Activated effector memory CD4-positive, alpha-beta T cell treated with anti-CD3 and anti-CD28 coated beads, Interleukin-2, amount 50 U/mL, for 16 hours (primary cell): ENCODE results near the gene RALGDS.

ENCODE experiments used
- DNase-seq: peaks from one replicate; pipeline ENCODE4 v3.0.0-alpha.2; 2020

RALGDS gene

DNA sequence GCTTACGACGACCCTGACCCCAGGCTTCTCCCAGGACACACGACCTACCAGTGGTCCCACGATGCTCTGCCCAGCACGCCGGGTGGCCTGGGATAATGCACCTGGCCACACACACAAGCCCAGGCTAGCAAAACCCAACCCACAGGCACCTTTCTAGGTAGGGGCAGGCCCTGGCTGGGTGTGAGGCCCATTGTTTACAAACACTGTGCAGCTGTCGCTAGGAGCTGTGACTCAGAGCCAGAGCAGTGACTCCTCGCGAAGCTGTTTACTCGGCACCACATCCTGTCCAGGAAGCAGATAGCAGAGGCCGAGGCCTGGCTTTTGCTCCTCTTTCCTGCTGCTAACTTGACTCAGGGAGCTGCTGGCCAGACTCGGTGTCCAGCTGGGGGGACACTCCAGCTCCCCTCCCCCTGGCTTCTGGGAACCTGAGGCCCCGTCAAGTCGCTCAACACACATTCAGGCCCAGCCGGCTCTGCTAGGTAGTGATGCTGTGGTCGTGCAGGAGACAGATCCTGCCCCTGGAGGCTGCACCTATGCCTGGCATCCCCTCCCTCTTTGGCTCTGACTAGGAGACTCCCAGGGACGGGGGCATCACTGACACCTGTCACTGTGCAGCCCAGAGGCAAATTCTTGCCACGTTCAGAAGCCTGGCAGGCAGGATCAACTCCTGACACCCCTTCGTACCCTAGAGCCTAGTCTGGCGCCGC lies 12.8 kb upstream of the RALGDS start:
- peak; percentile 96 for DNase-seq

DNA sequence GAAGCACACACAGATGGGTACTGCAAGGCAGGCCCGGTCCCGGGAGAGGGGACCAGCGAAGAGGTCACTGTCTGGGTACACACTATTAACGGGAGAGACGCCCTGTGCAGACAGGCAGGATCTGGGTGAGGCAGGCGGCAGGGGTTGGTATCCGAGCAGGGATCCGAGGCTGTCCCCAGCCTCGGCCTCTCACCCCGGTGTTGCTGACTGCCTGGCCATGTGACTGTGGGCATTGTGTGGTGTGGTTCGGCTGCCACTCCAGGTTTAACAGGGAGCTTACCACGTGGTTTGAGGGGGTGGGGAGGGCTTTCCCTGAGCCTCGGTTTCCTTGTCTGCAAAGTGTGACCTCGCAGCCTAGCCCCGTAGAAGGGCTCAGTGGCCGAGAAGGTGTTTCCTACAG lies 11.1 kb upstream of the RALGDS start:
- no peak for DNase-seq

DNA sequence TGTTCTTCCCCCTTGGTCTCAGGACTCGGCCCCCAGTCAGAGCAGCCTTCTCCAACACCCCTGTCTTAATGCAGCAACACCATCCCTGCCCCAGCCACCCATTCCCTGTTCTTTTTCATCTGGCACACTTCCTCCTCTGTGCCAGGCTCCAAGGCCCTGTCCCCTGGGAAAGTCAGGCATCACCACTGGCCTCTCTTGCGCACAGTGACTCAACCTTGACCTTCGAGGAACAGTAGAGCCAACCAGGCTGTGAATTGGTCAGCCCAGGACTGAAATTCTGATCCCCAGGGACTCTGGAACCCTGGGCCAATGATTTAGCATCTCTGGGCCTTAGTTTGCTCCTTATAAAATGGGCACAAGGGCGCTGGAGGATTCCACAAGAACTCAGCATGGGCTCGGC lies 10.5 kb upstream of the RALGDS start:
- no peak for DNase-seq

DNA sequence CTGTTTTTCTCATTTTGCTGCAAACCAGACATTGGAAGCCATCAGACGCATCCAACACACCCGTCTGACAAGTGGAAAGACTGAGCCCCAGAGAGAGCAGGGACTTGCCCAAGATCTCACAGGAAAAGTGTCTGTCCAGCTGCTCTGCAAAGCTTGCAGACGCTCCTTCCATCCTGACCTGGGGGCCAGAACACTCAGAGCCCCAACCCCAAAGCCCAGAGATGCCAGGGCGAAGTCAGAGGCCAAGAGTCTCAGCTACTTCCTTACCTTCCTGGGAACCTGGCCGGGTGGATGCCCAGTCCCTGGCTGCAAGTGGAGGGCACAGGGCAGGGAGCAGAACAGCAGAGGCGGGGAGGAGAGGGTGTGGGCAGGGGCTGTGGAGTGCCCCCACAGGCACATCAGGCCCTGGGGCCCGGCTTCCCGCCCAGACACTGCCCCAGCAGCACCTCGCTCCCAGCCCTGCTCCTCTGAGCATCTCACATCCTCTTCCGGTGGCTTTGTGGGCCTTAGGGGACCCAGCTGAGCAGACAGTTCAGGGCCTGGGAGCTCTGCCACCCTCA lies 9.7 kb upstream of the RALGDS start:
- peak; percentile 86 for DNase-seq

DNA sequence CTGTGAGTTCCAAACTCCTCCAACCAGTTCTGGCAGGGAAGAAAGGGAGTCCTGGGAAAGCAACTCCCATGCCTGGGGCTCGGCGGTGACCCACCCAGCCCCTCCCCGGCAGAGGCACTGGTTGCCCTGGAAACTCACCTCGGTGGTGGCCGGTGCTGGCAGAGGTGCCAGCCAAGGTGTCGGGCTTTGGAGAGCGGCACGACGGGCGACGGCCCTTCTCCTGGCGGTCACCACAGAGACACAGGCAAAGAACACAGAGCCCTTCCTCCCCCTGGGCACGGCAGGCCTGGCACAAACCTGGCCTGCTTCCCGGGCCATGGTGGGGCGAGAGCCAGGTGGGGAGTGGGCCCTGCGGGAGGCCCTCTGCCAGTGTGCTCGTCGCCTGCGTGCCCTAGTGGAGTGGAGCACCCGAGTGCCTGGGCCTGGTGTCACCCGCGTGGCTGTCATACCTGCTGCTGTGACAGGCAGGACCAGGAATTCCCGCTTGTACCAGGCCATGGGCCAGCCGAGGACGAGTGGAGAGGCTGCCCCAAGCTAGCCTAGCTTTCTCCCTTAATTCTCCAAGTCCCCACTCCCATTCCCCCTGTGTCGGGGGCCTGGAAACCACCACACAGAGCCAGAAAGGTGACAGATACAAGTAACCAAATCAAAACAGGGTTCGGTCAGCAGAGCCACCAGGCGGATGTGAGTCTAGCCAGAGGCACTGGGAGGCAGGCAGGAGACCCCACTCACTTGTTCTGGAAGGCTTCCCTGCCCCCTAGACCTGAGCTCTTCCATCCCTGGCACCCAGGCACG lies 8.2 kb upstream of the RALGDS start:
- no peak for DNase-seq

DNA sequence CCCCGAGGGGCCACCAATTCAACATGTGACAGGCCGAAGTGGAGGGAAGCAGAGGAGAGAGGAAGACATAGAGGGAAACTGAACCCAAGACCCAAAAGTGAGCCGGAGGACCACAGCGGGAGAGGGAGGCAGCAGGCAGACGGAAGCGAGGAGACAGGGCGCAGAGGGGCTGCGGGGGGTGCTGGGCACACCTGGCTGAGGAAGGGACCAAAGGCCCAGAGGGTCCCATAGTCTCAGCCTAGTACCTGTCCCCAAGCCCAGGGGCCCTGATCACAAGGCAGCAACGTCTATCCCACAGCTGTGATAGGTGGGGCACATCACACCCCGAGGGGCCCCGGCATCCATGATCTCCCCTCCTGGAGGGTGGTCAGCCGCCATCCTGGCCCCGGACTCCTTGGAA lies 7.1 kb upstream of the RALGDS start:
- DNase-seq = no peak

DNA sequence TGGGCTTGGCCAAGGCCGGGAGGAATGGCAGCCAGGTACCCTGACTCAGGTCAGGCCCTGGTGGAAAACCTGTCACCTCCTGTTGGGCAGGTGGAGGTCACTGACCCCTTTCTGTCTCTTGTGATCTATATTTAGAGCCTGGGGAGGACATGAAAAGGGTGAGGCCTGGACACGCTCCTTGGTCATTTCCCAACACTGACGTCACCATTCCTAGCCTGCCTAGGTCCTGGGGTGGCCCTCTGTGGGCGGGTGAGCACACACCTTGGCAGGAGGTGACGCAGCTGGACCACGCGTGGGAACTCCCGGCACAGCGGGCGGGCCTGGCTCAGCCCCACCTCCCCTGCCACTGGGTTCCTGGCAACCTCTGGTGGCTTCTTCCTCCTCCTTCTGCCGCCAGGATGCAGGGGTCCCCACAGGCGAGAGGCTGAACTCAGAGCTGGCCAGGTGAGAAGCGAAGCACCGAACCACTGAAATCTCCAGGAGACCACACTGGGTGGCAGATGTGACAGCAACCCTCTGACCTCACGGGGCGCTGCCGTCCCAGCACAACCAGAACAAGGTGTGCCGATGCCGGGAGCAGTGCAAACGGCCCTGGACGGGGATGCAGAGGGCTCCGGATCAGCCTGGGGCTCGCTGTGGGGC lies 6.4 kb upstream of the RALGDS start:
- peak; percentile 88 for DNase-seq

DNA sequence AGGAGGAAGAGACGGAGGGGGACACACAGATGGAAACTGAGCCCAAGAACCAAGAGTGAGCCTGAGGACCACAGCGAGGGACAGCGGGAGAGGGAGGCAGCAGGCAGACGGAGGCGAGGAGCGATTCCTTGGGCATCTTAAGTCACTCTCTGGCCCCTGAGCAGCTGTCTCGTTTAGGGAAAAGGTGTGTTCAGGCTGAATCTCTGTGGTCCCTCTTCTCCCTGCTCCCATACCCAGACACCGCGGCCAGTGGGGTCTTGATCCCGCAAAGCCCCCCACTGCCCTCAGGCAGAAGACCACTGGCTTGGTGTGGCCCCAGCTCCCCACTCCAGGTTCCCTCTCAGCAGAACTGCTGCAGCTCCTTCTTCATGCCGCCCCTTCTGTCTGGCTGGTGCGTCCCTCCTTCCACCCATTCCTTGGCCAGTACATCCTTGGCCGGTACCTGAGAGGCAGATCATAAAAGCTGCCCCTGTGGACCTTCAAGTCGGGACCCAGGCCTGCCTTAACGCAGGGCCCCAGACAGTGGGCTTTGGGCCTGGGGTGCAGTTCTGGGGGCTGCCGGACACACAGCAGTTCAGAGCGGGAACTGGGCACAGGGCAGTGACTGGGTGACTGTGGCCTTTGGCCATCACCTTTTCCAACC lies 5.8 kb upstream of the RALGDS start:
- no peak for DNase-seq

DNA sequence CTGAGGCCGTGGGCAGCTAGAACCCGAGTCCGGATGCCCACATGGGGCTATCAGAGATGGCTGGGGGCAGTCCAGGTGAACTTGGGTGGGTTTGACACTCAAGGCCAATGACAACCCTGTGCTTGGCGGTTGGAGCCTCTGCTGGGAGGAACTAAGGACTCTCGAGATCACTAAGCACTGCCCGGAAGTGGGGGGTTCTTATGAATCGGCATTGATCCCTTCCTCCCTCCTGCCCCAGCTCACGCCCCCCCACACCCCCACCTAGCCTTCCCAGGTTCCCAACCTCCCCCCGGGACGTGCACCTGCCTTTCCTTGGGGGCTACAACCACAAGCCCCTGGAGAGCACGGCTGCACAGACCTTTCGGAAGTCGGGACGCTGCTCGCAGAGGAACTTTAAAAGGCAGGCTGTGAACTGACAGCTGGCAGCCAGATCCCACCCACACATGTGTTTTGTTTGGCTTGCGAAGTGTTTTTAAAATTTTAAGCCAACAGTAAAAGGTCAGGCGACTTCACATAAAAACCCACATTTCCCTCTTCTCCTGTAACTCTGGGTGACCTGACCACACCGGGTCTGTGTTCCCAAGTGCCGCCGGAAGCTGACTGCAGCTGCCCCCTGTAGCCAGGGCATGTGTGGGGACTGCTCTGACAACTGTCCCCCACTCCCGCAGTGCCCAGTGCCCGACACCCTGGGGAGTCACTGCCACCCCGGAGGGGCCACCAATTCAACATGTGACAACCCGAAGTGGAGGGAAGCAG lies 5.1 kb upstream of the RALGDS start:
- no peak for DNase-seq

DNA sequence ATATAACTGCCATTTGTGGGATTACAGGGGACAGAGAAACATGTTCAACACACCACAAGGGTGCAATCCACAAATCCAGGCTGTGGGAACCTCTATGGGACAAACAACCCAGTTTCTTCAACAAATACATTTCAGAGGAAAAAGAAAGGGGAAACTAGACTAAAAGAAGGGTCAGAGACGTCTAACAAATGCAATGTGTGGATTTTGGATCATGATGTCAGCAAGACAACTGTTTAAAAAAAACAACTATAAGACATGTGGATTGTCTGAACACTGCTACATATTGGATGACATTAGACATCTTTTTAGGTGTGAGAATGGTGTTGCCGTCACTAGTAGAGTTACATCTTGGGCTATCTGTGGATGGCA lies 3.9 kb upstream of the RALGDS start:
- DNase-seq = no peak

DNA sequence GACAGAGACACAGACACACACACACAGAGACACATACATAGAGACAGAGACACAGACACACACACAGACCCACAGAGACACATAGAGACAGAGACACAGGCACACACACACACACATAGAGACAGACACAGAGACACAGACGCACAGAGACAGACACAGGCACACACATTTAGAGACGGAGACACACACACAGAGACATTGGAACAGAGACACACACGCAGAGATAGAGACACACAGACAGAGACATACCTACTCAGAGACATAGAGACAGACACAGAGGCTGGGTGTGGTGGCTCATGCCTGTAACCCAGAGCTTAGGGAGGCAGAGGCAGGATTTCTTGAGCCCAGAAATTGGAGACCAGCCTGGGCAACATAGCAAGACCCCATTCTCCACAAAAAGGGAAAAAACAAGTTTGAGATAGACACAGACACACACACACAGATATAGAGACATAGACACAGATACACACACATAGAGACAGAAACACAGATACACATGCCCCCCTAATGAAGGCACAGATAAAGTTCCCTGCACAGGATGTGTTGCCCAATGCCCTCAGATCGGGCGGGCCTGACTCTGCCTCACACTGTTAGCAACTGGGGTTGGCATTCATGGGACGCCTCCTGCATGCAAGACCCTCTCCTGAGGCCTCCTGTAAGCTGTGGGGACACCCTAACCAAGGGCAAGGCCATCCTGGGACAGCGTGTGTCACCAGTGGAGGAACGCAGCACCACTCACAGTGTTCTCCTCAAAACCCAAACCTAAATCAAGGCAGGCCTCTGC lies 3.3 kb upstream of the RALGDS start:
- no peak for DNase-seq

DNA sequence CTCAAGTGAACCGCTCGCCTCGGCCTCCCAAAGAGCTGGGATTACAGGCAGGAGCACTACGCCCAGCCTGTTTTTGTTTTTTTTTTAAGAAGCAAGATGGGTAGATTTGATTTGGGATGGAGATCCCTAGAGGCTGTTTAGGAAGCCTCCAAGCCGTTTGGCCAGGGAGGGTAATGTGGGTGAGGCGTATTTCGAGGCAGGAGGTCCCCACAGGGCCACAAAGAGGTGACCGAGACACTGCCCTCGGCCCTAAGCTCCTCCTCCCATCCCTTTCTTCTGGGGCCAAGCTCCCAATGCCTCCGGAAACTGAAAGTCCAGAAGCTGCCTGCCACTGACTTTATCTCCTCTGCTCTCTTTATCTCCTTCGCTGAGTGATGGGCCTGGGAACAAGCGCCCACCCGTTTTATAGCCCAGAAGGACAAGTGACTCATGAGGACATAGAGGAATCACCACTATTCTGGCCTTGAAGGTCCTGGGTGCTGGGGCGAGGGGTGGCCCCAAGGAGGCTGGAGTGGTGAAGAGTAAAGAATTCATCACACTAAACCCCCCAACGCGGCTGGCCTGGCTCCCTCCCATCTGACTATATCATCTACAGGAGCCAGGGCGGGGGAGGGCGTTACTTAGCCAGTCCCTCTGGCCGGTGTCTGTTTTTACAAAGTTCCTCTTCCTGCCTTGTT lies 2.0 kb upstream of the RALGDS start:
- DNase-seq = no peak

DNA sequence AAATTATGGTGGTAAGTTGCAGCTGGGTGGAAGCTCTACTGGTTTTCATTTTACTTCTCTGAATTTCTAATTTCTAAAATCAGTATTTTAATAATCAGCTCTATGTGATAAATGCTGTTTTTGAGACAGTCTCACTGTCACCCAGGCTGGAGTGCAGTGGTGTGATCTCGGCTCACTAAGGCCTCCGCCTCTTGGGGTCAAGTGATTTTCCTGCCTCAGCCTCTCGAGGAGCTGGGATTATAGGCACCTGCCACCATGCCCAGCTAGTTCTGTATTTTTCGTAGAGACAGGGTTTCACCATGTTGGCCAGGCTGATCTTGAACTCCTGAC lies 1.5 kb upstream of the RALGDS start:
- DNase-seq = no peak

DNA sequence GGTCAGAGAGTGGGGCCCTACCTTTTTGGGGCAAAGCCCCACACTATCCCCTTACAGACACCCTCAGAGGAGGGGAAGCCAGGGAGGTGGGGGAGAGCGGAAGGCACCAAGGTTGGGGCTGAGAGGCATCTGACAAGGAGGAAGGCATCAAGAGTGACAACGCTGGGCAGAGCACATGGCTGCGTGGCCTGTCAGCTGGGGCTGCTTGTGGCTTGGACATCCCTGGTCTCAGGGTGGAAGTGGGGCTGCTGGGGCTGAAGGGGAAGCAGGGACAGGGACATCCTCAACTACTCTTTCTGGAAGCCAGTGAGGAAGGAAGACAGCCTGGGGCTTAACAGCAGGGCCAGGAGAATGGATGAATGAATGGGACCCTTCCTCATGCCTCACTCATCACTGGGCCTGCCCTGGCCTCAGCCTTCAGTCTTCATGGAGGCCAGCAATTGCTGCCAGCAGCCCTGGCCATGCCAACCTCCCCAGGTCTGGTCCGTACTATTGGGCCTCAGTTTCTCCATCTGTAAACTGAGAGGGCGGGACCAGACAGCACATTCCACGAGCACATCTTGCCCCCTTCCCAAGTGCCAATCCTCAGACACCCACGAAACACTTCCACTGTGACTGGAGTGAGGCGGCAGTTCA lies 993 bp upstream of the RALGDS start:
- no peak for DNase-seq

DNA sequence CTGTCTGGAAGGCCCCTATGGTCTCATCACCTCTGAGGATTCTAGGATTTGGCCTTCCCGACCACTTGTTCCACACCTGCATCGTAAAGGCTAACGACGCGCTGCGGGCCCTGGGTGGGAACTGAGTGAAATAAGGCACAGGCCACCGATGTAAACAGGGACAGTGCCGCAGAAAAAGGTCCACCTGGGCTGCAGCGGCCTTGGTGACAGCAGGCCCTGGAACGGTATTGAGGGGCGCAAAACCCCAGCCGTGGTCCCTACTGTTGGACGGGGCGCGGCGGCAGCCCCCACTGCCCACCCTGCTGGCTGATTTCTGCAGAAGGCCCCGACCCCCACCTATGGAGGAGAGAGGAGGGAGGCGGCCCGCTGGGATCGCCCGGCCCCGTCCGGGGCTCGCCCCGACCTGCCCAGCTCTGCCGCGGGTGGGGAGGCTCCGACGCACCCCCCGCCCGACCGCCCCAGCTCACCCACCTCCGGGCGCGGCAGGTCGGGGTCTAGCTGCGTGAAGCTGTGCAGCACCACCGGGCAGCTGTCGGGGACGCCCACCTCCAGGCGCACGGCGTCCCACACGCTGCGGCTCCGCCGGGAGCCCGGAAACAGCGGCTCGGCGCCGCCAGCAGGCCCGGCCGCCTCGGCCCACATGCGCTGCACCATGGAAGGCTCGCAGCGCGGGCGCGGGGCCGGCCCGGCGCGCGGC lies 391 bp downstream of the RALGDS start:
- DNase-seq = no peak

DNA sequence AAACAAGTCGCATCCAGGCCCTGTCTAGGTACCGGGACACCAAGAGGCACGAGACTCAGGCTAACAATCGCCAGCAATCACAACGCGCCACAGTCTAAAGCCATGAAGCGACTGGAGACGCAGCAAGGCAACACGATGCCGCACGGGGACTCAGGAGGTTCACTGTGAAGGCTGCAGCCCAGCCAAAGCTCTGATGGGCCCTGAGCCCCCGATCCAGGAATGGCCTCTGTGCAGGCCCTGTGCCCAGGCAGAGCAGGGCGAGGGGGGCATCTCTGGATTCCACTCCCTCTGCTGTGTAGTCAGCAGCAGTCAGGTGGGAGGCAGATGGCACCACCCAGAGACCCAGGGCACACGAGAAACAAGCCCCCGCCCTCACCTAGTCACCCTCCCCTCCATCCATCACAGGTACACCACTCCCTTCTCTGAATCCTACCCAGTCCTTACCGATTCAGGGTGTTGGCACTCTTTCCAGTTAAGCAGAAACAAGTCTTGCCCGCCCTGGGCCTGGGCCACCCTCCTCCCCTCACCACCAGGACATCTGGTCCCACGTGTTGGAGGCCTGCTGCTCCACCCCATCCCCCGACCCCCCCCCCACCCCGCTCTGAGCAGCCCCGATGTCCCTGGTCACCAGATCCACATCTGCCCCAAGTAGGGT lies 1.1 kb downstream of the RALGDS start:
- no peak for DNase-seq

DNA sequence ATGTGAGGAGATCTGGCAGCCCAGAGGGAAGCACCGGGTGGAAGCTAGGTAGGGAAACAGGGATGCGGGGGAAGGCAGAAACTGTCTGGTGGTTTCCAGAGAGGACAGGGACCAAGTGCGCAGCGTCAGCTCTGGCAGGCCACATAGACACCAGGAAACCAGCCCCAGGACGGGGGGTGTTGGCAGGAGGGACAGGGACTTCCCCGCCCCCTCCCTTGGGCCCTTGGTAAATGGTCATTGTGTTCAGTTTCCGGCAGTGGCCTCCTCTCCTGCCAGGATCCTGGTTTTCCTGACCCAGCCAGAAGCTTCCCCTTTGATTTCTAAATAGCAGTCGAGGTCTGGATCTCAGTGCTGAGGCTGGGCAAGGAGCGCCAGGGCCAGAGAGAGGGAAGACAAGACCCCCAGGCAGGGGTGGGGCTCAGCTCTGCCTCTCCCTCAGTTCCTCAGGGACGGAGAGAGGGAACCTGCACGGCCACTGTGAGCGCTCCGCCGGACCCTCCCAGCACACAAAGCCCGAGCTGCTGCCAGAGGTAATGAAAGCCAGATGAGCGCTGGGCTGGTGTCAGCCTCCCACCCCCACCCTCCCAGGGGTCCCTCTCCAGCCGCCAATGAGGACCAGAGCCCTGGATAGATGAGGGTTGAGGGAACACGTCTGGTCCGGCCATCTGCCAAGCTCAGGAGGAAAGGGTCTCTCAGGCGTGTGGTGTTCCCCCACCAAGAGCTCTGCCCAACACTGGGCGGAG lies 1.8 kb downstream of the RALGDS start:
- DNase-seq = no peak

DNA sequence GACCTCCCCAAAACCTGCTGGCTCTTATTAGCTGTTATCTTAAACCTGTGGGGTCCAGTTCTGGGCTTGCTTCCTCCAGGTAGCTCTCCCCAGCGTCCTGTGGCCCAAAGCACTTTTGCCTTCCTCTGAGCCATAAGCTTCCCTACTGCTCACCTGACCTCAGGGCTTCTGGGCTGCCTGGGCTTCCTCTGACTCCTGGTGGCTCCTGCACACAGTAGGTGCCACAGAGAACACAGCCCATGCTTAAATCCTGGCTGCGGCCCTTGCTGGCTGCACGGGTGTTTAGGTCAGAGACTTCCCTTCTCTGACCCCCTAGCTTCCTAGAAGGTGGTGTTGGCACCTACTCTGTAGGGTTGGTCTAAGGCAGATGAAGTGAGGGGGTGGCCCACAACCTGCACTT lies 2.5 kb downstream of the RALGDS start:
- no peak for DNase-seq

DNA sequence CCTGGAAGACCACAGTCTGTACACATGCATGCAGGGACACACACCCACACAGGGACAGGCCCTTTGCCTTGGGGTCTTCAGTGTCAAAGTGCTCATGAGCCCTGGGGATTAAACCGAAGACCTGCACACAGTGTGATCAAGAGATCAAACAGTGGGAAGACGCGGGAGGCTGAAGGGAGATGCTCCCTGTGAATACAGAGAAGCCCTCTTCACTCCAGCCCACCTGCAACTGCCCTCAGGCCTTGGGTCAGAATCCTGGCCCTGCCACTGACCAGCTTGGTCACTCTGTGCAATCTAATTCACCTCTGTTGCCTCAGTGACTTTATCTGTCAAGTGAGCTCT lies 2.9 kb downstream of the RALGDS start:
- DNase-seq = no peak
